Astrocyte of the spinal cord (primary cell): ENCODE data around the gene NRXN3.

ENCODE experiments used
- DNase-seq: peaks from one replicate; pipeline ENCODE4 v3.0.0; 2011; ENCODE audit warnings: low read depth, low spot score
- H3K4me3 ChIP-seq: 2 replicates; pipeline ENCODE4 v1.5.1; 2011; ENCODE audit warnings: low read depth, mild to moderate bottlenecking, low read length, moderate library complexity
- in situ Hi-C: cut with HindIII; loops from 2 replicates; pipeline ENCODE4 v1.10.0; 2017; ENCODE audit warnings: low sequenced_read_pairs
- TF ChIP-seq, protein P1 (sequence below): IDR thresholded peaks from 2 replicates; pipeline ENCODE4 v1.5.1; 2012; ENCODE audit warnings: low read depth, mild to moderate bottlenecking, low read length, inconsistent platforms

Gene NRXN3

DNA sequence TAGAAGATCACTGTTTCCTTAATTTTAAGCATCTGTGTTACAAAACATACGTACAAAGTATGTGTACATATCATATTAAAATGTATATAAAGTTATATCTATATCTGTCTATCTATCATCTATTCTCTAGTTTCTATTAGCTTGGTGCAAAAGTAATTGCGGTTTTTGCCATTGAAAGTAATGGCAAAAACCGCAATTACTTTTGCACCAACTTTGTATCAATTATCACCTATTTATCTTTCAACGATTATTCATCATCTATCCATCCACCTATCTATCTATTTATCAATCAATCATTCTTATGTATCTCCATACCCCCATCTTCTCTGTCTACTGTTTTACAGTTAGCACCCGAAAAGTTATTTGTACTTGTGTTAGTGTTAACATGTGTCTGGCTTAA, 447.6 kb downstream of the NRXN3 start:
- DNase-seq = no peak
- no peak overlapping the region for H3K4me3 ChIP-seq
- TF ChIP-seq, protein P1, sequence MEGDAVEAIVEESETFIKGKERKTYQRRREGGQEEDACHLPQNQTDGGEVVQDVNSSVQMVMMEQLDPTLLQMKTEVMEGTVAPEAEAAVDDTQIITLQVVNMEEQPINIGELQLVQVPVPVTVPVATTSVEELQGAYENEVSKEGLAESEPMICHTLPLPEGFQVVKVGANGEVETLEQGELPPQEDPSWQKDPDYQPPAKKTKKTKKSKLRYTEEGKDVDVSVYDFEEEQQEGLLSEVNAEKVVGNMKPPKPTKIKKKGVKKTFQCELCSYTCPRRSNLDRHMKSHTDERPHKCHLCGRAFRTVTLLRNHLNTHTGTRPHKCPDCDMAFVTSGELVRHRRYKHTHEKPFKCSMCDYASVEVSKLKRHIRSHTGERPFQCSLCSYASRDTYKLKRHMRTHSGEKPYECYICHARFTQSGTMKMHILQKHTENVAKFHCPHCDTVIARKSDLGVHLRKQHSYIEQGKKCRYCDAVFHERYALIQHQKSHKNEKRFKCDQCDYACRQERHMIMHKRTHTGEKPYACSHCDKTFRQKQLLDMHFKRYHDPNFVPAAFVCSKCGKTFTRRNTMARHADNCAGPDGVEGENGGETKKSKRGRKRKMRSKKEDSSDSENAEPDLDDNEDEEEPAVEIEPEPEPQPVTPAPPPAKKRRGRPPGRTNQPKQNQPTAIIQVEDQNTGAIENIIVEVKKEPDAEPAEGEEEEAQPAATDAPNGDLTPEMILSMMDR = no peak
- in situ Hi-C loops = no loop called here

- DNase-seq = no peak
- in situ Hi-C loops = no loop called here
- no peak overlapping the region for H3K4me3 ChIP-seq
- TF ChIP-seq, protein P1 = no peak
These were observed 448.2 kb downstream of the NRXN3 start for GRCh38 chr14:78618368-78618767.

- in situ Hi-C loops = no loop called here
- TF ChIP-seq, protein P1 = no peak
- DNase-seq = no peak
- H3K4me3 ChIP-seq = no peak overlapping the region
These were observed 456.9 kb downstream of the NRXN3 start for GRCh38 chr14:78627114-78627513.

- in situ Hi-C loops = no loop called here
- no peak for DNase-seq
- TF ChIP-seq, protein P1 = no peak
- H3K4me3 ChIP-seq = no peak overlapping the region
These were observed 461.4 kb downstream of the NRXN3 start for GRCh38 chr14:78631551-78631950.

GRCh38 chr14:78633752-78634151, 463.6 kb downstream of the NRXN3 start:
- TF ChIP-seq, protein P1 = no peak
- no peak overlapping the region for H3K4me3 ChIP-seq
- no peak for DNase-seq
- in situ Hi-C loops = no loop called here

DNA sequence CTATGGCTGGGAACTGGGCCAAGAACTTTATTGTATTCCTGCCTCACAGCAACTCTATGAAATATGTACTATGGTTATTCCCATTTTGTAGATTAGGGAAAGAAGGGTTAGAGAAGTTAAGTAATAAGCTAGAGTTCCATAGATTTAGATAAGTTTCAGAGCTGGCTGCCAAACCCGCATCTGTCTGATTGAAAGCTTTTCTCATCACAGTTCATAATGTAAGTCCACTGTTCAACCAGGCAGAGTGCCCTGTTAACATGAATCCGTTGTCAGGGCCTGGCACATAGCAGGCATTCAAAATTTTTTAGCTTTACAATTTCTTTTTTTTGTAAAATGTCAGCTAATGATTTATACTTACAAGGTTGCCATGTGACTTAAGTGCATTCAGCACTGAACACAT, 467.3 kb downstream of the NRXN3 start:
- in situ Hi-C loops = no loop called here
- no peak for DNase-seq
- no peak overlapping the region for H3K4me3 ChIP-seq
- TF ChIP-seq, protein P1 = no peak

- TF ChIP-seq, protein P1 = no peak
- no peak for DNase-seq
- no peak overlapping the region for H3K4me3 ChIP-seq
- in situ Hi-C loops = no loop called here
These were observed 467.8 kb downstream of the NRXN3 start for GRCh38 chr14:78637908-78638475.
